IPS DF 4.7 (cell line): ENCODE data around the gene EHD1.

Experiments
- DNase-seq: peaks from one replicate; pipeline ENCODE4 v3.0.0-alpha.2; 2013; ENCODE audit warnings: low spot score; ENCODE audit errors: extremely low read depth

Gene EHD1

GRCh38 chr11:64910451-64911093 lies 32.2 kb upstream of the EHD1 start:
- DNase-seq: no peak

DNA sequence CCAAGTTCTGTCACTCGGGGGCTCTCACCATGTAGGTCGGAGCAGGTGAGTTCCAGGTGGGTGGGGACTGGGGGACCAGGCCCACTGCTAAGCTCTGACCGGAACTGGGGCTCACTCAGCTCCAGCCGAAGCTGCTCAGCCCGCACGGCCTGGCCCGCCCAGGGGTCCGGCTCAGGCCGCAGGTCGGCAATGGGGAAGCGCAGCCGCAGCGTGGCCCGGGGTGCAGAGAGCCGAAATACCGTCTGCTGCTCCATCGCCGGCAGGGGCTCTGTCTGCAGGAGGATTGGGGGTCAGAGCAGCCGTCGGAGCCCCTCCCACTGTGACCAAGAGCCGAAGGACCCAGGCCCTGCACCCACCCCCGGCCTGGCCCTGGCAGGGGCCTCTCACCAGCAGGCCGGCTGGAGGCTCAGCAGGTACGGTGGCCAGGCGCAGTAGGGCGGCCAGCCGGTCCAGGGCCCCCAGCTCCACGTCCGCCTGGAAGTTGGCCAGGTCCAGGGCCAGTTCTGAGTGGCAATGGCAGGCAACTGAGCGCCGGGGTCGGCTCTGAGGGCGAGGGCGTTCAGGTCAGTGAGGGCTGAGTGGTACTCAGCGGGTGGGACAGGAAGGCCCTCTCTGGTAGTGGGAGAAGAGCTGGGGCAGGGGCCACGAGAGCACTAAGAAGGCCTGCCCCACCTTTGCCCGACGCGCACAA lies 31.4 kb upstream of the EHD1 start:
- DNase-seq: no peak

- DNase-seq: no peak
Measured at GRCh38 chr11:64908766-64909165, 30.3 kb upstream of the EHD1 start.

GRCh38 chr11:64906314-64906635 lies 27.9 kb upstream of the EHD1 start:
- DNase-seq: no peak

DNA sequence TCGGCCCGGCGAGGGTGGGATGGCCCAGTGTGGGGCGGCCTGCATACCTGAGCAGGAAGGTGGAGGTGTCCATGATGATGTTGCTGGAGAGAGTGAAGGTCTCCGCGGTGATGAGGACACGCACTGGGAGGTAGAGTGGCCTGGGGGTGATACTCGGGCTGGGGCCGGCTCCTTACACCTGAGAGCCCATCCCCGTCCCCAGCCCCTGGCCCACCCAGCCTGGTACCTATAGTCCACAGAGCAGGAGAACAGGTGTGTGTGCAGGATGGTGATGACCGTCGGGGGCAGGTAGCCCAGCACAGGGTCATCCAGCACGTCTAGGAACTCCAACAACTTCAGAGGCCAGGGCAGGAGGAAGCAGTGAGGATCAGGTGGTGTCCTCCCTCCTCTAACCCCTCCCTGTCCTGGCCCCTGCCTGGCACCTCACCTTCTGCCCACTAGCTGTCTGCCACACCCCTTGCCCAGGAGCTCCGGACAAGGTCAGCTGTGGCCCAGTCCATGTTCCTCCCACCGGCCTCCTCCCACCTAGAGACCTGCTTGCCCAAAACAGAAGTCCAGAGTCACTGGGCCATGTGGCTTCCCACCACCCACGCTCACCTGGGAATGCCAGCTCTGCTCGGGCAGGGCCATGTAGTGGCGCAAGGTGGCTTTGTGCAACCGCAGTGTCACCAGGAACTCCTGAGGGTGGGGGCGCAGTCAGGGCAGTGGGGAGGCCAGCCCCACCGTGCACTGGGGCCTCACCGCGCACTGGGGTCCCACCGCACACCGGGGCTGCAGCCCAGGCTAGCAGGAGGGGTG lies 27.3 kb upstream of the EHD1 start:
- DNase-seq: no peak

- no peak for DNase-seq
Measured at GRCh38 chr11:64903291-64903833, 24.9 kb upstream of the EHD1 start.

DNA sequence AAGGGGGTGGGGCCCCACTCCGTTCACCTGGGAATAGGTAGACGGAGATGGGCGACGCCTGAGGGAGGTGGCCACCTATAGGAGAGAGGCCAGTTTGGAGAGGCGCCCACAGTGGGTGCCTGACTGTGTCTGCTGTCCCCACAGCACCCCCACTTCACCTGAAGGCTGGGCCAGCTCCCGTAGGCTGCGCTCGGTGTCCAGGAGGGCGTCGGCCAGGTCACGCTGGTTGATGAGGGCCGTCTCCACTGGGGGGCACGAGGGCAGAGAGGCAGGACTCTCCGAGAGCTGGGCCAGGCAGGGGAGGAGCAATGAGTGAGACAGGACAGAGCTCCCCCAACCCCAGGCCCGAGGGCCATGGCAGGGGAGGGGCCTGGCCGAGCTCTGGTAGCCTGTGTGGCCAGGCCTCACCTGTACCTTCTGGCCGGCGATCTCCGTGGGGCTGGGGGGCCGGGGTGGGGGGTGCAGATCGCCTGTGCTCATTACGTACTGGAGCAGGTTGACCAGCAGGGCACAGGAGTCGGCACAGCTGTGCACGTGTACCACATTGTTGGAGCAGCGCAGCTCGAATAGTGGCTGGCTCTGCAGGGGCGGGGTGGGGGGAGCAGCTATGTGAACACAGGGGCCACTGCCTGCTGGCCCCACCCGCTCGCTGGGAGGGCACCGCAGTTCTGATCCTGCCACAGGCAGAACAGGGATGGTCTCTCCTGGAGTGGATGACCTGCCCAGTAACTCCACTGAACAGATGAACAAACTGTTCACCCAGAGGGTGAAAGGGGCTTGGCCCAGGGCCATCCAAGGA lies 23.9 kb upstream of the EHD1 start:
- DNase-seq: no peak

- DNase-seq: no peak
Measured at GRCh38 chr11:64900774-64901173, 22.4 kb upstream of the EHD1 start.

DNA sequence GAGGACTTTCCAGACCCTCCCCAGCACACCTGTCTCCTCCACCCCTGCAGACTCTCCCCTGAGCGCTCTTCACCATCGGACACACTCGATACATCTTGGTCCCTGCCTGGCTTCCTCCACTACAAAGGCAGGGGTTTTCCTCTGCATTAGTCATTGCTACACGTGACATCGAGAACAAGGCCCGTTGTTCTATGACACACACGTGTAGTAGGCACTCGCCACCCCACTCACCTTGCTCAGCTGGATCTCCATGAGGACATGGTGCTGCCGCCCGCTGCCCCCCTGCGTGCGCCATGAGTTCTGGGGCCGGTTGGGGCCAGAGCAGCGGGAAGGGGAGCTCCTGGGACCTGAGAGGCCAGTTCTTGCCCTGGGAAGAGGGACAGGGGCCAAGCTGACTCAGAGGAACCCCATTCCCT lies 21.9 kb upstream of the EHD1 start:
- no peak for DNase-seq

GRCh38 chr11:64898541-64898940 lies 20.1 kb upstream of the EHD1 start:
- no peak for DNase-seq

- no peak for DNase-seq
Measured at GRCh38 chr11:64898076-64898445, 19.6 kb upstream of the EHD1 start.

- no peak for DNase-seq
Measured at GRCh38 chr11:64897381-64898075, 19.1 kb upstream of the EHD1 start.

GRCh38 chr11:64896448-64897022 lies 18.1 kb upstream of the EHD1 start:
- no peak for DNase-seq

DNA sequence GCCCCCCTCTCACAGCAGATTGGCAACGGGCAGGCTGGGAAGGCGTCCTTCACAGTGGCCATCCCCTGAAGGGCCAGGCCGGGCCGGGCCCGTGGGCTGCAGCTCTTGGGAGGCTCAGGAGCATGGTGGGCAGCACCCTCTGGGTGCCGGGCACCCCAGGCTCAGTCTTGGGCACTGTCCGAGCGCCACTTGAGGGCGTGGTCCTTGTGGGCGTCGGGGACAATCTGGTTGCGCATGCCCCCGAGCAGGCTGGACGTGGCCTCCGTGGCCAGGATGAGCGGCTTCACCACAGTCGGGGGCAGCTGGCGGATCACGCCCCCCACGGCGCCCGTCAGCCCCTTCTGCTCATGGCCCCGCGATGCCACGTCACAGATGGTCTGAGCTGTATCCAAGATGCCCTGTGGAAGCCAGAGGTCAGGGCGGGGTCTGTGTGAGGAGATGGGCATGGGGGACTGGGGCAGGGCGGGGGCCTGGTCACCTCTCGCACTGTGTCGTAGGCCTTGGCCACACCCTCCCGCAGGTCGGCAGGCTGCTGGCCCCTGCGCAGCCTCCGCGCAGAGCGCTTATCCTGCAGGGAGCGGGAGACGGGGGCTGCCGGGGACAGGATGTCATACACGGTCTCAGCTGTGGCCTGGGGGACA lies 16.5 kb upstream of the EHD1 start:
- DNase-seq: no peak

DNA sequence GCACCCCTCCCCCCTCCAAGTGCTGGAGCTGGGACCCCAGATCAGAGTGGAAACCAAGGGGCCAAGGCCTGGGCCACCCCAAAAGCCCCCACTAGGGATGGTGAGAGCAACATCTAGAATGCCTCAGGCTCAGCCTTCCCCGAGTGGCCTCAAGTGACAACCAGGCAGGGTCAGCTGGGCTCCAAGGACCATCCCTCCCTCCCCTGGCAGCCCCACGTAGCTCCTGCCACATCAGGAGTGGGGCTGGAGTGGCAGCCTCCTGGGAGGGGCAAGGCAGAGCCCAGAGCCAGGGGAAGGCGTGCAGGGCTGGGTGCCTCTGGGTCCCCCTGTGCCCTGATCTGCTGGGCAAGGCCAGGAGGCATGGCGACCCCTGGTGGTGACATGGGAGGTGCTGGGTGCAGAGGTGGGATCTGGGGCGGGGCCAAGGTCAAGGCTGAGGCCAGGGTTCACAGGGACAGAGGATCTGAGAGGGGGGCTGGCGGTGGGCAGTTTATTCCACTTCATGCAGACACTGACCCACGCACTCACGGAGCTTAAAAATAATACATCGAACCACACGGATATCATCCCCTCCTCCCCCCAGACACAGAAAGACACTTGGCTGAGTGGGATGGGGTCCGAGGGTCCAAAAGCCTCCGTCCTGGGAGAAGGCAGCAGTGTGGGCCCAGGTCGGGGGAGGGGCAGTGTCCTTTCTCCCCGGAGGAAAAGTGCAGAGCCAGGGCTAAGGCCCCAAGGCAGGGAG lies 15.8 kb upstream of the EHD1 start:
- DNase-seq: no peak

- no peak for DNase-seq
Measured at GRCh38 chr11:64893194-64894069, 15.0 kb upstream of the EHD1 start.

DNA sequence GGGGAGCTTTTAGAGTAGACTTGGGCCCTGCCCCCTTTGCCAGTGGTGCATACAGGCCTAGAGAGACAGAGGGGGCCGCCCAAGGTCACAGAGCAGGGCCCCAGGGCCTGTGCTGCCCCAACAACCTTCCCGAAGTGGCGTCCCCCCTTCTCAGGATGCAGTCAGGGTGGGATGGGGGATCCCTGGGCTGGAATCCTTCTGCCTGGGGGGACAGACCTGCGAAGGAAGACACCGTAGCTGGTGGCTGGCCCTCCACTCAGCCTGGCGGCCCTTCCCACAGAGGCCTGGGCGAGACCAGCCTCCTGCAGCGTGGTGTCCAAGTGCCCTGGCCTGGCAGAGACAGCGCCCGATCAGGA lies 14.4 kb upstream of the EHD1 start:
- no peak for DNase-seq

GRCh38 chr11:64892411-64892831 lies 14.0 kb upstream of the EHD1 start:
- DNase-seq: no peak

- DNase-seq: no peak
Measured at GRCh38 chr11:64891880-64892279, 13.5 kb upstream of the EHD1 start.
